ENCODE data around the gene GSTT4.
"Not testable (repeated sequence)": the region's sequence is repeated elsewhere in the genome, so short reads cannot be mapped to it uniquely, and the experiment has no call there.

The GSTT4 gene

GRCh38 chr22:23986538-23987178, 18.6 kb downstream of the GSTT4 start:
- not testable (repeated sequence) for DNase-seq (ENCODE audit: low read depth)

- not testable (repeated sequence) for DNase-seq (ENCODE audit: low read depth)
Observed at GRCh38 chr22:23986089-23986488, 19.2 kb downstream of the GSTT4 start.

- DNase-seq (ENCODE audit: low read depth) = peak; percentile 22
Observed at GRCh38 chr22:23984430-23984829, 20.8 kb downstream of the GSTT4 start.

- DNase-seq (ENCODE audit: low read depth) = not testable (repeated sequence)
Observed at GRCh38 chr22:23980567-23980966, 24.7 kb downstream of the GSTT4 start.

GRCh38 chr22:23979557-23980240, 25.6 kb downstream of the GSTT4 start, which contains the start of gene GSTT2:
Gene GSTT2 (plus strand): TSS chr22:23980134.
- not testable (repeated sequence) for DNase-seq (ENCODE audit: low read depth)

- not testable (repeated sequence) for DNase-seq (ENCODE audit: low read depth)
Observed at GRCh38 chr22:23977304-23977703, 27.9 kb downstream of the GSTT4 start.

GRCh38 chr22:23974836-23975352, 30.4 kb downstream of the GSTT4 start:
- DNase-seq (ENCODE audit: low read depth) = not testable (repeated sequence)

- DNase-seq (ENCODE audit: low read depth) = not testable (repeated sequence)
Observed at GRCh38 chr22:23974345-23974744, 30.9 kb downstream of the GSTT4 start, which contains the start of gene DDT. Gene DDT (minus strand): TSS chr22:23974441. CDS start chr22:23974414, 27 bp downstream.

GRCh38 chr22:23971927-23972326, 33.3 kb downstream of the GSTT4 start:
- DNase-seq (ENCODE audit: low read depth) = not testable (repeated sequence)

- no peak for DNase-seq (ENCODE audit: low read depth)
Observed at GRCh38 chr22:23970816-23971486, 34.3 kb downstream of the GSTT4 start.

- DNase-seq (ENCODE audit: low read depth) = no peak
Observed at GRCh38 chr22:23970201-23970641, 35.0 kb downstream of the GSTT4 start.

GRCh38 chr22:23969071-23969470, 36.2 kb downstream of the GSTT4 start:
- DNase-seq (ENCODE audit: low read depth) = no peak

- not testable (repeated sequence) for DNase-seq (ENCODE audit: low read depth)
Observed at GRCh38 chr22:23966568-23966967, 38.7 kb downstream of the GSTT4 start, which contains the start of gene DDTL. Gene DDTL (plus strand): TSS chr22:23966888. CDS start chr22:23966915, 27 bp downstream.

- DNase-seq (ENCODE audit: low read depth) = not testable (repeated sequence)
Observed at GRCh38 chr22:23966094-23966493, 39.2 kb downstream of the GSTT4 start.

GRCh38 chr22:23961084-23961771, 44.0 kb downstream of the GSTT4 start, which contains the start of gene GSTT2B:
Gene GSTT2B (minus strand): TSS chr22:23961195. CDS start chr22:23961131, 64 bp downstream.
- not testable (repeated sequence) for DNase-seq (ENCODE audit: low read depth)

GRCh38 chr22:23956301-23956900, 48.9 kb downstream of the GSTT4 start:
- peak; percentile 50 for DNase-seq (ENCODE audit: low read depth)

GRCh38 chr22:23955886-23956285, 49.4 kb downstream of the GSTT4 start:
- DNase-seq (ENCODE audit: low read depth) = not testable (repeated sequence)

- DNase-seq (ENCODE audit: low read depth) = not testable (repeated sequence)
Observed at GRCh38 chr22:23954991-23955305, 50.3 kb downstream of the GSTT4 start.

GRCh38 chr22:23954193-23954990, 50.9 kb downstream of the GSTT4 start:
- DNase-seq (ENCODE audit: low read depth) = not testable (repeated sequence)

- not testable (repeated sequence) for DNase-seq (ENCODE audit: low read depth)
Observed at GRCh38 chr22:23953485-23953884, 51.8 kb downstream of the GSTT4 start.
